Measurements from ENCODE around the gene GINS3. TPM values are rescaled to one million over a fixed set of nuclear protein-coding genes. Genes with fewer than 3 reads are reported as not detected.

Gene GINS3
- polyA plus RNA-seq, 1 donor (not counting 4 experiments of a cell fraction or from before 2014, with no cell fraction given) = 10.1 TPM

DNA sequence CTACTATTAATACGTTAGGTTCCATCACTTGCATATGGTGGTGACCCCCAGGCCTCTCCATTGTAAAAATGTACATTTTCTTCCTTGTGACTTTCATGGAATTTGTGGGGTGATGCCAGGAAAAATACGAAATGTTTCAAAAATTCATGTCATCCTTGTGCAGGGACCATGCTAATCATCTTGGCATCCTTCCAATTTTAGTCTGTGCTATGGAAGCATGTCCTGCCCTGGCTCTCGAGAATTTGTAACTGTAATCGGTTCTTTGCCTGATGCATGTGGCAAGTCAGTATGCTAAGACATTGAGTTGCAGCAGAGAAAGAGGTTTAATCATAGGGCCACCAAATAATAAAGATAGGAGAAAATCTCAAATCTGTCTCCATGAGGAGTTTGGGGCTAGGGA, 14.3 kb upstream of the GINS3 start:
- Histone ChIP-seq H3K27ac (ENCODE audit: control insufficient read depth, insufficient read depth, low read length) (no peak overlapping the region), H3K36me3 (ENCODE audit: control insufficient read depth in 2 of 2, extremely low read depth in 1 of 2, insufficient read depth in 2 of 2, low read length in 2 of 2) (no peaks in the 10 kb centered on the region), H3K4me2 (ENCODE audit: control insufficient read depth, extremely low read depth, insufficient read depth, low read depth, low read length) (no peak overlapping the region), H3K27me3 (ENCODE audit: control insufficient read depth, extremely low read depth, insufficient read depth, low read length) (no peaks in the 10 kb centered on the region), H3K9ac (ENCODE audit: control insufficient read depth, extremely low read depth, insufficient read depth, low read length) (no peak overlapping the region), H3K79me2 (ENCODE audit: control insufficient read depth, insufficient read depth, low read length) (no peaks in the 10 kb centered on the region), H2AFZ (ENCODE audit: control insufficient read depth, low read length) (no peak overlapping the region), H3K9me3 (ENCODE audit: control insufficient read depth, low read depth, low read length) (no peaks in the 10 kb centered on the region), H3K4me3 (ENCODE audit: control insufficient read depth in 2 of 3, extremely low read depth in 1 of 3, insufficient read depth in 2 of 3, low read depth in 1 of 3, low read length in 3 of 3) (no peak overlapping the region), H3K9me1 (ENCODE audit: control insufficient read depth, extremely low read depth, insufficient read depth, low read length) (no peaks in the 10 kb centered on the region), H4K20me1 (ENCODE audit: control insufficient read depth, extremely low read depth, insufficient read depth, low read length) (no peaks in the 10 kb centered on the region), H3K4me1 (ENCODE audit: control insufficient read depth, extremely low read depth, insufficient read depth, low read length) (no peaks in the 10 kb centered on the region)
- dilution Hi-C loops (cut with MboI; ENCODE audit: extremely low pct_ligation_motif_present, low sequenced_read_pairs) = no loop called here
- no peak for DNase-seq (ENCODE audit: low read depth, low spot score)
- no peak for FAIRE-seq
- TF ChIP-seq, protein P1, sequence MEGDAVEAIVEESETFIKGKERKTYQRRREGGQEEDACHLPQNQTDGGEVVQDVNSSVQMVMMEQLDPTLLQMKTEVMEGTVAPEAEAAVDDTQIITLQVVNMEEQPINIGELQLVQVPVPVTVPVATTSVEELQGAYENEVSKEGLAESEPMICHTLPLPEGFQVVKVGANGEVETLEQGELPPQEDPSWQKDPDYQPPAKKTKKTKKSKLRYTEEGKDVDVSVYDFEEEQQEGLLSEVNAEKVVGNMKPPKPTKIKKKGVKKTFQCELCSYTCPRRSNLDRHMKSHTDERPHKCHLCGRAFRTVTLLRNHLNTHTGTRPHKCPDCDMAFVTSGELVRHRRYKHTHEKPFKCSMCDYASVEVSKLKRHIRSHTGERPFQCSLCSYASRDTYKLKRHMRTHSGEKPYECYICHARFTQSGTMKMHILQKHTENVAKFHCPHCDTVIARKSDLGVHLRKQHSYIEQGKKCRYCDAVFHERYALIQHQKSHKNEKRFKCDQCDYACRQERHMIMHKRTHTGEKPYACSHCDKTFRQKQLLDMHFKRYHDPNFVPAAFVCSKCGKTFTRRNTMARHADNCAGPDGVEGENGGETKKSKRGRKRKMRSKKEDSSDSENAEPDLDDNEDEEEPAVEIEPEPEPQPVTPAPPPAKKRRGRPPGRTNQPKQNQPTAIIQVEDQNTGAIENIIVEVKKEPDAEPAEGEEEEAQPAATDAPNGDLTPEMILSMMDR (optimal IDR thresholded peaks at IDR 0.05 in 1 of 3, IDR thresholded peaks at IDR 0.05 in 1 of 3, conservative IDR thresholded peaks at IDR 0.05 in 1 of 3; ENCODE audit: extremely low read depth in 1 of 3, insufficient read depth in 2 of 3, low read length in 3 of 3) = no peak
- no peak for TF ChIP-seq EZH2 (IDR thresholded peaks at IDR 0.05; ENCODE audit: low read length)

DNA sequence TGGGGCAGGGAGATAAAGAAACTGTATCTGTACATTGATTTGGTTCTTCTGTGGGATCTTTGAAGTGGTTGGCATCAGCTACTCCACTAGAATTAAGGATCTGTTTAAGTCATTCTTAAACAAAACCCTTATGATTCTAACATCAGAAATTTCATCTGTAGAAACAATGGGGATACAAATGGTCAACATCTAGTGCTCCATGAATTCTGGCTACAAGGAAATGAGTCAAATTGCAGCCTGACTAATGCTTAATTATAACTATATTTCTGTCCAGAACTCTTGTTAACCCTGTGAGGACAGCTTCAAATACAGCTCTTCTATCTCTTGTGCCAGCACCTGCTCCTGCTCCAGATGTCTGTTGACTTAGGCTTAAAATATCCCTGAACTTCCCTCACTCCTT, 13.9 kb upstream of the GINS3 start:
- no peak for TF ChIP-seq EZH2 (IDR thresholded peaks at IDR 0.05; ENCODE audit: low read length)
- TF ChIP-seq, protein P1 (optimal IDR thresholded peaks at IDR 0.05 in 1 of 3, IDR thresholded peaks at IDR 0.05 in 1 of 3, conservative IDR thresholded peaks at IDR 0.05 in 1 of 3; ENCODE audit: extremely low read depth in 1 of 3, insufficient read depth in 2 of 3, low read length in 3 of 3) = no peak
- no peaks in the 10 kb centered on the region for H3K9me1 ChIP-seq (ENCODE audit: control insufficient read depth, extremely low read depth, insufficient read depth, low read length)
- H3K9ac ChIP-seq (ENCODE audit: control insufficient read depth, extremely low read depth, insufficient read depth, low read length) = no peak overlapping the region
- no peak overlapping the region for H3K4me2 ChIP-seq (ENCODE audit: control insufficient read depth, extremely low read depth, insufficient read depth, low read depth, low read length)
- FAIRE-seq = no peak
- H3K79me2 ChIP-seq (ENCODE audit: control insufficient read depth, insufficient read depth, low read length) = no peaks in the 10 kb centered on the region
- H3K36me3 ChIP-seq (ENCODE audit: control insufficient read depth in 2 of 2, extremely low read depth in 1 of 2, insufficient read depth in 2 of 2, low read length in 2 of 2) = no peaks in the 10 kb centered on the region
- no peaks in the 10 kb centered on the region for H3K4me1 ChIP-seq (ENCODE audit: control insufficient read depth, extremely low read depth, insufficient read depth, low read length)
- H3K9me3 ChIP-seq (ENCODE audit: control insufficient read depth, low read depth, low read length) = no peaks in the 10 kb centered on the region
- no peaks in the 10 kb centered on the region for H3K27me3 ChIP-seq (ENCODE audit: control insufficient read depth, extremely low read depth, insufficient read depth, low read length)
- H3K4me3 ChIP-seq (ENCODE audit: control insufficient read depth in 2 of 3, extremely low read depth in 1 of 3, insufficient read depth in 2 of 3, low read depth in 1 of 3, low read length in 3 of 3) = no peak overlapping the region
- H2AFZ ChIP-seq (ENCODE audit: control insufficient read depth, low read length) = no peak overlapping the region
- no peak overlapping the region for H3K27ac ChIP-seq (ENCODE audit: control insufficient read depth, insufficient read depth, low read length)
- dilution Hi-C loops (cut with MboI; ENCODE audit: extremely low pct_ligation_motif_present, low sequenced_read_pairs) = no loop called here
- no peak for DNase-seq (ENCODE audit: low read depth, low spot score)
- H4K20me1 ChIP-seq (ENCODE audit: control insufficient read depth, extremely low read depth, insufficient read depth, low read length) = no peaks in the 10 kb centered on the region

Data from keratinocyte (primary cell).